Heart right ventricle (tissue), 16 donors: ENCODE measurements around the gene MEF2B. TPM values are rescaled to one million over a fixed set of nuclear protein-coding genes. Genes with fewer than 3 reads are reported as not detected.

Experiments used
- ATAC-seq, 8 donors: fragments of 200-7000 bp; cut with Tn5 transposase; one replicate each; pipeline ENCODE4 v1.9.1; 2020; ENCODE audit warnings: mild to moderate bottlenecking in 8 of 8, moderate library complexity in 8 of 8, moderate number of reproducible peaks in 1 of 8
- DNase-seq, 2 donors: peaks; one replicate each; pipeline ENCODE4 v3.0.0-alpha.2; 2020
- H3K27ac ChIP-seq, 10 donors: fragments of 200-600 bp; sonication (generic) in 2 of 10; one replicate each; pipeline versions ENCODE4 v1.5.0 to v1.8.0; 2020 to 2022; ENCODE audit warnings: mild to moderate bottlenecking in 3 of 10
- H3K27me3 ChIP-seq, 7 donors: fragments of 200-600 bp; one replicate each; pipeline ENCODE4 v1.8.0; 2021 to 2022; ENCODE audit warnings: mild to moderate bottlenecking in 2 of 7
- H3K36me3 ChIP-seq, 9 donors: fragments of 200-600 bp; sonication (generic) in 1 of 9; one replicate each; pipeline versions ENCODE4 v1.5.0 to v1.8.0; 2020 to 2022; ENCODE audit warnings: mild to moderate bottlenecking in 2 of 9
- H3K4me1 ChIP-seq, 9 donors: fragments of 200-600 bp; sonication (generic) in 1 of 9; one replicate each; pipeline versions ENCODE4 v1.5.0 to v1.8.0; 2020 to 2022; ENCODE audit warnings: mild to moderate bottlenecking in 4 of 9
- H3K4me3 ChIP-seq, 10 donors: fragments of 200-600 bp; sonication (generic) in 2 of 10; one replicate each; pipeline versions ENCODE4 v1.5.0 to v1.8.0; 2020 to 2022; ENCODE audit warnings: mild to moderate bottlenecking in 7 of 10, moderate library complexity in 2 of 10
- H3K9me3 ChIP-seq, 11 donors: fragments of 200-600 bp in 10 of 11; sonication (generic) in 2 of 11; one replicate each; pipeline versions ENCODE4 v1.5.0 to v1.8.0; 2013 to 2022; ENCODE audit warnings: mild to moderate bottlenecking in 2 of 11, control low read depth in 1 of 11, moderate library complexity in 1 of 11
- CTCF ChIP-seq, 9 donors: fragments of 200-600 bp; sonication (generic) in 2 of 9; IDR thresholded peaks; one replicate each; pipeline versions ENCODE4 v1.5.0 to v1.8.0; 2021 to 2022; ENCODE audit warnings: antibody characterized with exemption in 9 of 9, mild to moderate bottlenecking in 5 of 9, moderate library complexity in 1 of 9
- WGBS, 2 donors: extraction: QIAGEN DNeasy Blood & Tissue Kit; methylation state at CpG; one replicate each; pipeline ENCODE4 v1.1.7; 2013; ENCODE audit warnings: inconsistent platforms in 1 of 2; 5-methylcytosine and 5-hydroxymethylcytosine counted together
- intact Hi-C, 10 donors: fragments of 100-400 bp; cut with DNase I; formaldehyde crosslinking; loops; one replicate each; pipeline versions ENCODE4 v1.11.1 to v1.14.2; 2022
- polyA plus RNA-seq, 2 donors: library from polyadenylated mRNA; stranded (reverse); fragments of 200-250 nt; gene quantifications; one replicate each; pipeline ENCODE4 v1.2.3, GENCODE V29; 2013
- total RNA-seq, 10 donors: library from RNA; stranded (reverse); fragmentation: NEBNext Ultra II Directional in 3 of 10; extraction: Animal tissue kit (Norgen Biotek cat#: 25700) in 3 of 10; gene quantifications; one replicate each; pipeline versions ENCODE4 v1.2.1 to v1.2.4, GENCODE V29; 2021 to 2023
- donor health status: Arrhythmogenic right ventricular cardiomyopathy.
- donor health status: ischemic (EF 13 %, LVEDD 7.1; RV severe dilation, severe dysfunction).
- donor health status: healthy with polysubstance abuse.
- donor health status: DM: no; HTN: yes; CAD: no.
- donor health status: DM: no; HTN: no; CAD: no.
- donor health status: ischemic (EF 25% LVEDD 6.9; RV normal size, moderate dysfunction).
- donor health status: ischemic (EF 25% LVEDD 5.7; RV mildly dilated, moderate dysfunction).
- donor health status: healthy.
- donor health status: DM: yes; HTN: yes; CAD: no.
- donor health status: Ischemic cardiomyopathy.
- donor health status: ischemic (EF 35%, LVEDD 5.7; RV mildly dilated, moderate dysfunction).
- donor health status: nonischemic (EF 11% LVEDD 7.7; RV severe dilation, severe dysfunction).
- donor health status: DM: yes; HTN: yes; CAD: no.
- donor health status: PGD.
- donor health status: ischemic (EF 29% LVEDD 5.4; RV normal size, mild dysfunction).
- donor health status: nonischemic (EF 23%, LVEDD 6.1; RV moderate dilation, normal function).

MEF2B gene
- total and polyA plus RNA-seq, 12 donors, result 0.34 to 2.3 (median 0.54) TPM; not detected in 3

DNA sequence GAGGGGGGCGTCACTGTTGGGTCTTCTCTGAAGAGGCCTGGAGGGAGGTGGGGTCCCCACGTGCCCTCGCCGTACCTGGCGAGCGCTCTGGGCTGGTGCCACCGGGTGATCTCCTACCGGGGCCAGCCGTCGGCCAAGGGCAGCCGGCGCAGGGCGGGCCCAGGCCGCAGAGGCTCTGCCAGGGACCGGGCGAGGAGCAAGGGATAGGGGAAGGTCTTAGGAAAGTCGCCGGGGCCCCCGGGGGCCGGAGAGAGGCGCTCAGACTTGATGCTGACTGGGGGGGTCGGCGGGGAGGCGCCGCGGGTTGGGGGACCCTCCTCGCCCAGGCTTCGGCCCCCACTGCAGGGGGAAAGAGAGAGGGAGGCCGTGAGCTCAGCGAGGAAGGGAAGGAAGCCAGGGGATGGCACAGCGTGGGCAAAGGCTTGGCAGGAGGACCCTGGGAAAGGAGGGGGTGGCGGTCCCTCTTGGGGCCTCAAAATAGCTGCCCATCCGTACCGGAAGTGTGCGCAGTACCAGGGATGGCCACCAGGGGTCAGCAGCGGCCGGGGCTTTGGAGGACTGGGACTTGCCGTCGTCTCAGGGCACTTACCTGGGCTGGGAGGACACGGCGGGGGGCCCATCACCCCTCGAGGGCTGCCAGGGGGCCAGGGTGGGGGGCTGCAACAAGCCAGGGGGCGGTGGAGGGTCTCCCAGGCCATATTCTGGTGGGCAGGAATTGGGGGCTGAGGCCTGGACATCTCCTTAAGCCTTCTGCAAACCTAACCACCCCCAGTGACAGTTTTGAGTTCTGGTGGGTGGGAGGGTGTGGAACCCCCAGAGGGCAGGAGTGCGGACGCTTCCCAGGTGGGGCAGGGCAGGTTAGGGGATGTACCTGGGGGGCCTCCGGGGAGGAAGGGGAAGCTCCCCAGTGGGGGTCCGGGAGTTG lies 24.1 kb downstream of the MEF2B start:
- Histone ChIP-seq H3K27me3 (no peaks in the 10 kb centered on the region), H3K9me3 (peaks cover 0 to 4% (median 0%) of the 10 kb centered on the region in 11 donors), H3K27ac (peak overlapping the region in 5 of 10 donors; percentile 12 to 65 (median 31)), H3K4me3 (peak overlapping the region in 6 of 10 donors; percentile 10 to 37 (median 27)), H3K36me3 (peaks cover 0 to 33% (median 0%) of the 10 kb centered on the region in 9 donors), H3K4me1 (peaks cover 0 to 9% (median 4%) of the 10 kb centered on the region in 9 donors)
- WGBS, 2 donors, result 33 to 37% methylated on average over 47 of the region's 47 CpGs
- intact Hi-C loops, result loop anchor here in 5 of 10 donors (1.0 to 10.0 kb wide), 6 partner anchors 29 to 199 kb away; no protein-coding TSS in a partner anchor
- TF ChIP-seq CTCF (IDR thresholded peaks at IDR 0.05), result peak; percentile 88 to 93 (median 91)
- peak; percentile 76 to 83 for DNase-seq
- peak; percentile 65 to 84 (median 76) for ATAC-seq

GRCh38 chr19:19145281-19145680 lies 24.8 kb downstream of the MEF2B start:
- H3K4me1 ChIP-seq, result peaks cover 0 to 9% (median 4%) of the 10 kb centered on the region in 9 donors
- no peaks in the 10 kb centered on the region for H3K27me3 ChIP-seq
- intact Hi-C loops, result loop anchor here in 4 of 10 donors (2.0 to 10.0 kb wide), 5 partner anchors 30 to 200 kb away; no protein-coding TSS in a partner anchor
- DNase-seq (no peak), ATAC-seq (peak in 3 of 8 donors; percentile 6 to 32 (median 11))
- H3K4me3 ChIP-seq, result no peak overlapping the region
- 87 to 89% methylated on average over 17 of the region's 17 CpGs for WGBS, 2 donors
- peaks cover 0 to 4% (median 0%) of the 10 kb centered on the region in 11 donors for H3K9me3 ChIP-seq
- no peak for TF ChIP-seq CTCF (IDR thresholded peaks at IDR 0.05)
- peaks cover 0 to 33% (median 0%) of the 10 kb centered on the region in 9 donors for H3K36me3 ChIP-seq
- H3K27ac ChIP-seq, result peak overlapping the region in 4 of 10 donors; percentile 12 to 65 (median 46)

GRCh38 chr19:19142347-19142746 lies 27.7 kb downstream of the MEF2B start:
- intact Hi-C loops, result loop anchor here in 5 of 10 donors (5.0 to 10.0 kb wide), 4 partner anchors 85 to 202 kb away; no protein-coding TSS in a partner anchor
- Histone ChIP-seq H3K27ac (no peak overlapping the region), H3K9me3 (peaks cover 0 to 2% (median 0%) of the 10 kb centered on the region in 11 donors), H3K4me1 (peaks cover 4 to 19% (median 10%) of the 10 kb centered on the region in 9 donors), H3K27me3 (no peaks in the 10 kb centered on the region), H3K36me3 (peaks cover 0 to 11% (median 0%) of the 10 kb centered on the region in 9 donors), H3K4me3 (no peak overlapping the region)
- ATAC-seq (no peak), DNase-seq (no peak)
- WGBS, 2 donors, result 89 to 99% methylated on average over 12 of the region's 12 CpGs
- no peak for TF ChIP-seq CTCF (IDR thresholded peaks at IDR 0.05)

DNA sequence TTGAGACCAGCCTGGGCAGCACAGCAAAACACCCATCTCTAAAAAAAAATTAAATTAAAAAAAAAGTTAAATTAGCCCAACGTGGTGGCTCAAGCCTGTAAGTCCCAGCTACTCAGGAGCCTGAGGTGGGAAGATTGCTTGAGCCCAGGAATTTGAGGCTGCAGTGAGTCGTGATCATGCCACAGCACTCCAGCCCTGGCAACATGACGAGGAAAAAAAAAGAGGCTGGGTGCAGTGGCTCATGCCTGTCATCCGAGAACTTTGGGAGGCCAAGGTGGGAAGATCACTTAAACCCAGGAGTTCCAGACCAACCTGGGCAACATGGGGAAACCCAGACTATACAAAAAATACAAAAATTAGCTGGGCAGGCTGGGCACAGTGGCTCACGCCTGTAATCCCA lies 29.6 kb downstream of the MEF2B start:
- intact Hi-C loops, result loop anchor here in 6 of 10 donors (2.0 to 10.0 kb wide), 5 partner anchors 83 to 204 kb away; no protein-coding TSS in a partner anchor
- WGBS, 2 donors, result 67 to 69% methylated on average over 5 of the region's 5 CpGs
- no peak for TF ChIP-seq CTCF (IDR thresholded peaks at IDR 0.05)

More for the DNA sequence above, 29.6 kb downstream of the MEF2B start:
- no peaks in the 10 kb centered on the region for H3K36me3 ChIP-seq
- H3K4me1 ChIP-seq, result peaks cover 4 to 18% (median 11%) of the 10 kb centered on the region in 9 donors
- no peak for DNase-seq
- no peak overlapping the region for H3K4me3 ChIP-seq
- no peak overlapping the region for H3K27ac ChIP-seq
- H3K9me3 ChIP-seq, result no peaks in the 10 kb centered on the region
- H3K27me3 ChIP-seq, result no peaks in the 10 kb centered on the region
- ATAC-seq, result no peak
